Keratinocyte (primary cell): ENCODE measurements around the gene CLEC16A. TPM values are rescaled to one million over a fixed set of nuclear protein-coding genes. Genes with fewer than 3 reads are reported as not detected.

ENCODE experiments used
- DNase-seq: peaks from one replicate; pipeline ENCODE4 v3.0.0-alpha.2; 2011; ENCODE audit warnings: low read depth, missing footprints, low spot score
- FAIRE-seq: peaks from 2 replicates; lab custom pipeline; 2011; peaks lifted over from hg19 to GRCh38; lab: Jason Lieb, UNC
- H2AFZ ChIP-seq: 2 replicates; pipeline ENCODE4 v1.6.0; 2012; ENCODE audit warnings: low read length, control low read depth, inconsistent platforms; ENCODE audit not compliant: control insufficient read depth
- H3K27ac ChIP-seq: 2 replicates; pipeline ENCODE4 v1.5.1; 2011; ENCODE audit warnings: low read length; ENCODE audit not compliant: control insufficient read depth, insufficient read depth
- H3K27me3 ChIP-seq: 3 replicates; pipeline ENCODE4 v1.6.0; 2011; ENCODE audit warnings: low read length; ENCODE audit not compliant: control insufficient read depth, insufficient read depth; ENCODE audit errors: extremely low read depth
- H3K36me3 ChIP-seq, 2 experiments: 2 replicates in 1 of 2; 3 replicates in 1 of 2; pipeline ENCODE4 v1.5.1; 2011; ENCODE audit warnings: low read length in 2 of 2, mild to moderate bottlenecking in 1 of 2; ENCODE audit not compliant: control insufficient read depth in 2 of 2, insufficient read depth in 2 of 2; ENCODE audit errors: extremely low read depth in 1 of 2
- H3K4me1 ChIP-seq: 3 replicates; pipeline ENCODE4 v1.5.1; 2011; ENCODE audit warnings: low read length; ENCODE audit not compliant: control insufficient read depth, insufficient read depth; ENCODE audit errors: extremely low read depth
- H3K4me2 ChIP-seq: 3 replicates; pipeline ENCODE4 v1.6.0; 2011; ENCODE audit warnings: low read depth, low read length; ENCODE audit not compliant: control insufficient read depth, insufficient read depth; ENCODE audit errors: extremely low read depth
- H3K4me3 ChIP-seq, 3 experiments: fragments of 200-600 bp in 1 of 3; sonication (generic) in 1 of 3; 2 replicates in 2 of 3; 3 replicates in 1 of 3; pipeline ENCODE4 v1.5.1; 2011 to 2016; ENCODE audit warnings: low read length in 3 of 3, mild to moderate bottlenecking in 3 of 3, control low read depth in 2 of 3, inconsistent platforms in 1 of 3, low read depth in 1 of 3, mixed read lengths in 1 of 3, mixed run types in 1 of 3, moderate library complexity in 1 of 3; ENCODE audit not compliant: control insufficient read depth in 2 of 3, insufficient read depth in 2 of 3; ENCODE audit errors: extremely low read depth in 1 of 3
- H3K79me2 ChIP-seq: 2 replicates; pipeline ENCODE4 v1.6.0; 2012; ENCODE audit warnings: low read length; ENCODE audit not compliant: control insufficient read depth, insufficient read depth
- H3K9ac ChIP-seq: 3 replicates; pipeline ENCODE4 v1.6.0; 2011; ENCODE audit warnings: low read length; ENCODE audit not compliant: control insufficient read depth, insufficient read depth; ENCODE audit errors: extremely low read depth
- H3K9me1 ChIP-seq: 3 replicates; pipeline ENCODE4 v1.6.0; 2011; ENCODE audit warnings: low read length; ENCODE audit not compliant: control insufficient read depth, insufficient read depth; ENCODE audit errors: extremely low read depth
- H3K9me3 ChIP-seq: 2 replicates; pipeline ENCODE4 v1.5.1; 2012; ENCODE audit warnings: low read depth, low read length; ENCODE audit not compliant: control insufficient read depth
- H4K20me1 ChIP-seq: 3 replicates; pipeline ENCODE4 v1.6.0; 2011; ENCODE audit warnings: low read length; ENCODE audit not compliant: control insufficient read depth, insufficient read depth; ENCODE audit errors: extremely low read depth
- EZH2 ChIP-seq: IDR thresholded peaks from one replicate; pipeline ENCODE4 v1.6.1; 2012; ENCODE audit warnings: inconsistent platforms, mild to moderate bottlenecking, low read length, moderate library complexity
- dilution Hi-C: fragments of 300-500 bp; cut with MboI; formaldehyde crosslinking; loops from one replicate; pipeline ENCODE4 v1.7.0; 2020; ENCODE audit warnings: low sequenced_read_pairs; ENCODE audit not compliant: extremely low pct_ligation_motif_present
- polyA plus RNA-seq, 5 experiments: library from polyadenylated mRNA; depleted of rRNA in 3 of 5; stranded (reverse) in 3 of 5; stranded (forward) in 1 of 5; unstranded in 1 of 5; fragments of >200 nt; gene quantifications; 1 replicate in 1 of 5; 2 replicates in 3 of 5; 3 replicates in 1 of 5; pipeline versions ENCODE4 v1.2.1 to v1.2.3, GENCODE V29; 2011 to 2012; ENCODE audit warnings: missing spikeins in 2 of 5, low read depth in 1 of 5, low replicate concordance in 1 of 5
- TF ChIP-seq, protein P1 (sequence below), 3 experiments: IDR thresholded peaks in 1 of 3; conservative IDR thresholded peaks in 1 of 3; optimal IDR thresholded peaks in 1 of 3; 2 replicates in 2 of 3; 3 replicates in 1 of 3; pipeline versions ENCODE3 to v1.5.1; 2011; ENCODE audit warnings: low read length in 3 of 3, mild to moderate bottlenecking in 3 of 3, moderate library complexity in 2 of 3, control low read depth in 1 of 3, inconsistent platforms in 1 of 3; ENCODE audit not compliant: insufficient read depth in 2 of 3; ENCODE audit errors: extremely low read depth in 1 of 3

CLEC16A gene
- polyA plus RNA-seq, 1 donor (not counting 4 experiments of a cell fraction or from before 2014, with no cell fraction given), result 9.5 TPM

DNA sequence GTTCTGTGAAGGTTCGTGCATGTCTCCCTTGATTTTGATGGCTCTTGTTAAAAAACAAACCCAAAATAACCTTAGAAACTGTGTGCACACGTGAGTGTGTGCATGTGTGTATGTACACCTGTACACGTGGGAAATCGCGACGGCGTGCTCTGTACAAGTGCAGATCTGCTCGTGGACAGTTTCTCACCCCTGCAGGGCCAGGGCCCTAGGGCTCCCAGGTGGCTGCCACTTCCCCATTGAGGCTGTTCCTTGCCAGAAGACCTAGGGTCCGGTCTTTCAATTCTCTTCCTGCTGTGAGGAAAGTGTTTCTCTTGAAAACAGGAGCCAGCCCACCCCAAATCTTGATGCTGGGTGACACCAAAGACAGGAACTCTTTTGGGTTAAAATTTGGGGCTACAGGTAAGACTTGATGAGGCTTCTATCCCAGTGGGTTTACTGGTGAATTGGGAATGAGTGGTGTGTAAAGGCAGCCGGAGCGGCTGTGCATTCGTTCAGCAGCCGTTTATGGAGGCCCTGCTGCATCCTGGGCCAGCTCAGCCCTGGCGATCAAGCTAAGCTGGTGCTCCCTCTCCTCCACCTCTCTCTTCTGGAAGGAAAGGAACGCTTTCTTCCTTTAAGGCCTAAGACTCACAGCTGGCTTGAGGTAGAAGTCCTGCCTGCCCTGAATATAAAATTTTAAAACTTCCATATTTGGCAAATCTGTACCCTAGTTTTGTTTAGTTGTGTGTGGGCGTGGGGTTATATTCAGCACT is 137.9 kb downstream of the CLEC16A start:
- FAIRE-seq (no peak), DNase-seq (no peak)
- Histone ChIP-seq H3K9me3 (no peaks in the 10 kb centered on the region), H2AFZ (no peak overlapping the region), H3K27ac (no peak overlapping the region), H3K79me2 (no peaks in the 10 kb centered on the region), H3K9me1 (no peaks in the 10 kb centered on the region), H3K9ac (no peak overlapping the region), H3K4me3 (no peak overlapping the region), H4K20me1 (no peaks in the 10 kb centered on the region), H3K4me2 (no peak overlapping the region), H3K4me1 (peaks cover 3% of the 10 kb centered on the region), H3K27me3 (no peaks in the 10 kb centered on the region), H3K36me3 (peaks cover 0 to 7% of the 10 kb centered on the region in 2 experiments)
- no peak for TF ChIP-seq EZH2
- TF ChIP-seq, protein P1, sequence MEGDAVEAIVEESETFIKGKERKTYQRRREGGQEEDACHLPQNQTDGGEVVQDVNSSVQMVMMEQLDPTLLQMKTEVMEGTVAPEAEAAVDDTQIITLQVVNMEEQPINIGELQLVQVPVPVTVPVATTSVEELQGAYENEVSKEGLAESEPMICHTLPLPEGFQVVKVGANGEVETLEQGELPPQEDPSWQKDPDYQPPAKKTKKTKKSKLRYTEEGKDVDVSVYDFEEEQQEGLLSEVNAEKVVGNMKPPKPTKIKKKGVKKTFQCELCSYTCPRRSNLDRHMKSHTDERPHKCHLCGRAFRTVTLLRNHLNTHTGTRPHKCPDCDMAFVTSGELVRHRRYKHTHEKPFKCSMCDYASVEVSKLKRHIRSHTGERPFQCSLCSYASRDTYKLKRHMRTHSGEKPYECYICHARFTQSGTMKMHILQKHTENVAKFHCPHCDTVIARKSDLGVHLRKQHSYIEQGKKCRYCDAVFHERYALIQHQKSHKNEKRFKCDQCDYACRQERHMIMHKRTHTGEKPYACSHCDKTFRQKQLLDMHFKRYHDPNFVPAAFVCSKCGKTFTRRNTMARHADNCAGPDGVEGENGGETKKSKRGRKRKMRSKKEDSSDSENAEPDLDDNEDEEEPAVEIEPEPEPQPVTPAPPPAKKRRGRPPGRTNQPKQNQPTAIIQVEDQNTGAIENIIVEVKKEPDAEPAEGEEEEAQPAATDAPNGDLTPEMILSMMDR (optimal IDR thresholded peaks at IDR 0.05 in 1 of 3, IDR thresholded peaks at IDR 0.05 in 1 of 3, conservative IDR thresholded peaks at IDR 0.05 in 1 of 3; ENCODE audit: extremely low read depth in 1 of 3, insufficient read depth in 2 of 3, low read length in 3 of 3), result no peak
- dilution Hi-C loops, result no loop called here

DNA sequence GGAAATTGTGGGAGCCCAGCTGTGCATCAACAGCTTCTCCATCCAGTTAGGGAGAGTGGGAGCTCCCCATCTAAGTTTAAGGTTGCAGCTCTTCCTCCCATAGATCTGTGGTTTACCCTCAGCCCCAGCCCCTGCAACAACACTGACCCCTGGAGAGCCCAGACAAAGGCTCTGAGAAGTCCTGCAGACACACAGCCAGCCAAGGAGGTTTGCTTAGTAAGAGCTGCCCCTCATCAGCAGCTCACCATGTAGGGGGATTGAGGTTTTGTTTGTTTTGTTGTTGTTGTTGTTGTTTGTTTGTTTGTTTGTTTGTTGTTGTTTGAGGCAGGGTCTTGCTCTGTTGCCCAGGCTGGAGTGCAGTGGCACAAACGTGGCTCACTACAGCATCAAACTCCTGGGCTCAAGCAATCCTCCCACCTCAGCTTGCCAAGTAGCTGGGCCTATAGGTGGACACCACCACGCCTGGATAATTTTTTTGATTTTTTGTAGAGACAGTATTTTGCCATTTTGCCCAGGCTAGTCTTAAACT is 138.6 kb downstream of the CLEC16A start:
- DNase-seq (no peak), FAIRE-seq (no peak)
- Histone ChIP-seq H3K27me3 (no peaks in the 10 kb centered on the region), H3K9me1 (no peaks in the 10 kb centered on the region), H3K4me3 (no peak overlapping the region), H3K9ac (no peak overlapping the region), H3K27ac (no peak overlapping the region), H3K36me3 (peaks cover 0 to 7% of the 10 kb centered on the region in 2 experiments), H4K20me1 (no peaks in the 10 kb centered on the region), H3K79me2 (no peaks in the 10 kb centered on the region), H3K4me2 (no peak overlapping the region), H3K9me3 (no peaks in the 10 kb centered on the region), H2AFZ (no peak overlapping the region), H3K4me1 (peaks cover 3% of the 10 kb centered on the region)
- TF ChIP-seq, protein P1 (optimal IDR thresholded peaks at IDR 0.05 in 1 of 3, IDR thresholded peaks at IDR 0.05 in 1 of 3, conservative IDR thresholded peaks at IDR 0.05 in 1 of 3; ENCODE audit: extremely low read depth in 1 of 3, insufficient read depth in 2 of 3, low read length in 3 of 3), result no peak
- TF ChIP-seq EZH2, result no peak
- dilution Hi-C loops, result no loop called here
